GM19025 (cell line): ENCODE results near the gene UBR2.
A peak's percentile ranks its signal among the peaks of the same experiment; 100 is the strongest.
"Not testable (repeated sequence)": the region's sequence is repeated elsewhere in the genome, so short reads cannot be mapped to it uniquely, and the experiment has no call there.

Experiments
- ATAC-seq: cut with Tn5 transposase; IDR thresholded peaks from one replicate; pipeline ENCODE4 v1.9.1; 2021; ENCODE audit warnings: mild to moderate bottlenecking, low read depth, moderate library complexity; ENCODE audit not compliant: unreplicated experiment

The UBR2 gene

GRCh38 chr6:42552380-42552779 lies 11.4 kb upstream of the UBR2 start:
- no peak for ATAC-seq

DNA sequence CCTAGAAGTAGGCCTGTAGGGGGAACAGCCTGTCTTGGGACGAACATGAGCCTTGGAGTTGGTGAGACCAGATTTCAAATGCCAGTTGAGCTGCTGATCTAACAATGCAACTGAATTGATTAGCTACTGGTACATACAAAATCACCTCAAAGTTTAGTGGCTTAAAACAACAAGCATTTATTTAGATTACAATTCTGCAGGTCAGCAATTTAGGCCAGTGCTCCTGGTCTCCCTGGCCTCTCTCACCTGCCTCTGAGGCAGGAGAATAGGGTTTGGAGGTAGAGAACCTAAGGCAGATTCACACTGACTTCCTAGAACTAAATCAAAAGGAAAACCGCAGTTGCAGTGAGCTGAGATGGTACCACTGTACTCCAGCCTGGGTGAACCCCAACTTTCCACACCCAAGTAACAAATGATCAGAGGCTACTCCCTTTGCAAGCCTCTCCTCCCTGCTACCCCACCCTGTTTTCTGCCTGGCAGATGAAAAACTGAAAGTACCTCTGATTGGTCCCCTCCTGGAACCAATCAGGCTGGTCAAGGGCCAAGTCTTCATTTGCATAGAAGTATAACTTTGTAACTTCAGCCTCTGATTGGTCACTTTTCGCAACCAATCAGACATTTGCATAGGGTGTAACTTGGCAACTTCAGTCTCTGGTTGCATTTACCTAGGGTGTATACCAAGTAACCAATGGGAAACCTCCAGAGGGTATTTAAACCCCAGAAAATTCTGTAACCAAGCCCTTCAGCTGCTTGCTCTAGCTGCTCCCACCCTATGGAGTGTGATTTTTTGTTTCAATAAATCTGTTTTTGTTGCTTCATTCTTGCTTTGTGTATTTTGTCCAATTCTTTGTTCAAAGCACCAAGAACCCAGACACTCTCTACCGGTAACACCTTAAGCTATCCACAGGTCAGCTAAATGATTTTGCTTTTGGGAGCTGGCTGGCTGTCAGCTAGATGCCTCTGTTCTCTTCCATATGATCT lies 8.1 kb upstream of the UBR2 start:
- no peak for ATAC-seq

- ATAC-seq: no peak
Measured at GRCh38 chr6:42556462-42556861, 7.4 kb upstream of the UBR2 start.

DNA sequence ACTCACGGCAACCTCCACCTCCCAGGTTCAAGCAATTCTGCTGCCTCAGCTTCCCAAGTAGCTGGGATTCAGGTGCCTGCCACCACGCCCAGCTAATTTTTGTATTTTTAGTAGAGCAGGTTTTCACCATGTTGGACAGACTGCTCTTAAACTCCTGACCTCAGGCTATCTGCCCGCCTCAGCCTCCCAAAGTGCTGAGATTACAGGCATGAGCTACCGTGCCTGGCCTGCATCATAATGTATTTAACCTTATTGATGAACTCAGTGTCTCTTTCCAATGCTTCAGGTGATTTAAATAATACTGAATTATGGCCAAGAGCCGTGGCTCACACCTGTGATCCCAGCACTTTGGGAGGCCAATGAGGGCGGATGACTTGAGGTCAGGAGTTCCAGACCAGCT lies 4.6 kb upstream of the UBR2 start:
- ATAC-seq: not testable (repeated sequence)

GRCh38 chr6:42561986-42562385 lies 1.8 kb upstream of the UBR2 start:
- ATAC-seq: no peak

GRCh38 chr6:42562788-42563405 lies 932 bp upstream of the UBR2 start:
- ATAC-seq: no peak

DNA sequence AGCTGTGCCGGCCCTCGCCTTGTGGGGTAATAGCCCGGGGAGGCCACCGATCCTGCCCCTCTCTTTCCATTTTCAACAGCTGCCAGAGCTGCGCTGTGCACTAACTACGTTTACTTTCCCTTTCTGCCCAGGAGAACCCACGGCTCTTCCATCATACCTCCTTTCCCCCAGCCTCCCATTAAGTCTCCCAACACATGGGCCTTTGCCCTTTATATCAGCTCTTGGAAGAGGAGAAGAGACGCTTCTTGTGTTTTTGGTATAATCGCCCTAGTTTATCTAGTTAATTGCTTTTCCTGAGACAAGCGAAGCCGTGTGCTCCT lies 637 bp downstream of the UBR2 start:
- ATAC-seq: peak; percentile 1

- ATAC-seq: no peak
Measured at GRCh38 chr6:42565823-42566613, 2.2 kb downstream of the UBR2 start.

DNA sequence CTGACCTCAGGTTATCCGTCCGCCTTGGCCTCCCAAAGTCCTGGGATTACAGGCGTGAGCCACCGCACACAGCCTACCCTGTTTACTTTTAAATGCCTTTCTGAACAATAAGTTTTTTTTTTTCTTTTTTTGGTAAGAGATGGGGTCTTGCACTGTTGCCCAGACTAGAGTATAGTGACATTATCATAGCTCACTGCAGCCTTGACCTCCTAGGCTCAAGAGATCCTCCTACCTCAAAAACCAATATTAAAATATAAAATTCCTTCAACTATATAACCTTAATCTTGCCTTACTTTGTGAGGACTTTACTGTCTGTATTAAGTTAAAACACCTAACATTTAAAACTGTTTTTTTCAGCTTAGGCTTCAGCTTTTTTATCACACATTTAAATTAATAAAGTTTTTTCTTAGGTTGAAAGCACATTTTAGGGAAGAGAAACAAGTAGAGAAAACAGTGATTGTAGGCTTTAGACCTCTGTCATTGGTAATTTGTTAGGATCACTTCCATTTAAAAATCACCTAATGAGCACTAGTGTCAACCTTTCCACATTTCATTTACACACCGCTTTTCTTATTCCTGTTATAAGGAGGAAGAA lies 2.9 kb downstream of the UBR2 start:
- ATAC-seq: no peak

GRCh38 chr6:42567237-42567636 lies 3.4 kb downstream of the UBR2 start:
- not testable (repeated sequence) for ATAC-seq

- ATAC-seq: no peak
Measured at GRCh38 chr6:42569102-42570028, 5.5 kb downstream of the UBR2 start.

DNA sequence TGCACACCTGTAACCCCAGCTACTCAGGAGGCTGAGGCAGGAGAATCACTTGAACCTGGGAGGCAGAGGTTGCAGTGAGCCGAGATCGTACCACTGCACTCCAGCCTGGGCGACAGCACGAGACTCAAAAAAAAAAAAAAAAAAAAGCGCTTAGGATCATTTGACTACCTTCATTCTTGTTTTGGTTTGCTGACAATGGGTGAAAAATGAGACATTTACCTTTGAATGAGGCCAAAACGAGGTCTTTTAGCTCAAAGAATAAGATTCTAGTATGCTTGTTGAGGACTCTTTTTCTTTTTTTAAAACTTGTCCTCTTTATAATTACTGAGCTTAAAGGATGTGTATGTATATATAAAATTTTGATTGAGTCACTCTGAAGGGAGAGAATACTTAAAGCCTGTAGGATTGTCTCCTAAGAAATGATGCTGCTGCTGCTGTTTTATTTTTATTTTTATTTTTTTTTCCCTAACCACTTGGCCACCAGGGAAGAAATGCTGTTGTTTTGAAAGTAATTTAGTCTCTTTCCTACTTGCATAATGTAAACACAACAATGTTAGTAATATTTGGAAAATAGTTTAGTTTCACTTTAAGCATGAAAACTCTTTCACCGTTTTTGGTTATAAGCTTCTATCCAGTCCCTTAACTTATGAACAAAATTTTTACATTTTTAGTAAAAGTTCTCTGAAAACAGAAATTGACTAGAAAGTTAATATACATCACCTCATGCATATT lies 7.9 kb downstream of the UBR2 start:
- peak; percentile 20 for ATAC-seq

DNA sequence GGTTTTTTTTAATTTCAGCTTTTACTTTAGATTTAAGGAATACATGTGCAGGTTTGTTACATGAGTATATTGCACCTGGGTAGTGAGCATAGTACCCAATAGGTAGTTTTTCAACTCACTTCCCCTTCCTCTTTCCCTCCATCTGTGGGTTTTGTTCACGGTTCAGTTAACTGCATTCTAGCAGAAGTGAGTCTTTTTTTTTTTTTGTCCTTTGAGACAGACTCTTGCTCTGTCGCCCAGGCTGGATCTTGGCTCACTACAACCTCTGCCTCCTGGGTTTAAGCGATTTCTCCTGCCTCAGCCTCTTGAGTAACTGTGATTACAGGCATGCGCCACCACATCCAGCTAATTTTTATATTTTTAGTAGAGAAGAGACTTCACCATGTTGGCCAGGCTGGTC lies 8.7 kb downstream of the UBR2 start:
- ATAC-seq: peak; percentile 68

- not testable (repeated sequence) for ATAC-seq
Measured at GRCh38 chr6:42576538-42576937, 12.7 kb downstream of the UBR2 start.

DNA sequence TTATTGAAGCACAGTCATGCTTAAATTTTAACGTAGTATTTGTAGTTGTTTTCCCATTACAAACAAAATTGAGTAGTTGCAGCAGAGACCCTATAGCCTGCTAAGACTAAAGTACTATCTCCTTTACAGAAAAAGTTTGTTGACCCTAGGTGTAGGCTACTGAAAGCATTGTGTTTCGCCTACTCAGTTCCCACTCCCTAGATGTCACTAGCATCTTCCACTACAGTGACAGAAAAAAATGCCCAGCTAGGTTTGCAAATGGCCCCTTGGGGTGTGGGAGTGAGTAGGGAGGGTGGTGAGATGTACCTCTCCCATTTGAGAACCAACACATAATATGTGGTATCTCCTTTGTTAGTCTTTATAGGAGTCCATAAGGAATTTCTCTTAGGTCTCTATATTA lies 34.5 kb downstream of the UBR2 start:
- ATAC-seq: no peak

- no peak for ATAC-seq
Measured at GRCh38 chr6:42599558-42599957, 35.7 kb downstream of the UBR2 start.

DNA sequence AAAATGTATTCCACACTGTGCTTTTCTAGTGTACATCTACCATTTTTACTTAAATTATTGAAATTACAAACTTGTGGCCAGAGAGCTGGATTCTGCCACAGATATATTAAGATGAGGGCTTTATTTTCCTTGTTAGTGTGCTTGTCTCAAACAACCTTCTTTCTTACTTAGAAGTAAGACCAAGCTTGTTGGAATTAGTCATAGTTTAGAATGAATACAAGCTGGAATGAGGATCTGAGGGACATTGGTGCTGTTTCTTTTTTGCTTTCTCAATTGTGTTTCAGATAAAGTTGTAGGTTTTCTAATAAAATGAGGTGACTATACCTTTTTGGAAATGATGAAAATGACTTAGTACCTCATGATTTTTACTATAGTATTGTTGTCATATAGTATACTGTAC lies 40.3 kb downstream of the UBR2 start:
- ATAC-seq: no peak

GRCh38 chr6:42604699-42605098 lies 40.9 kb downstream of the UBR2 start:
- ATAC-seq: not testable (repeated sequence)

DNA sequence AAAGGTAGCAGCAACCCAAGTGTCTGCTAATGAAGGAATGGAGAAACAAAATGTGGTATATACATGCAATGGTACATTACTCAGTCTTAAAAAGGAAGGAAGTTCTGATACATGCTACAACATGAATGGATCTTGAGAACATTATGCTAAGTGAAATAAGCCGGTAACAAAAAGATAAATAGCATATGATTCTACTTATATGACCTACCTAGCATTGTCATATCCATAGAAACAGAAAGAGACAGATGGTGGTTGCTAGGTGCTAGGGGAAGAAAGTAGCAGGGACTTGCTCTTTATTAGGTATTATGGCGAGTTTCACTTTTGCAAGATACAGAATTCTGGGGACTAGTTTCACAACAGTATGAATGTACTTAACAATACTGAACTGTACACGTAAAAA lies 46.6 kb downstream of the UBR2 start:
- no peak for ATAC-seq
